GM19193 (cell line): ENCODE data around the gene CRPPA.

Experiments used
- POLR2A ChIP-seq: IDR thresholded peaks from 4 replicates; pipeline ENCODE4 v1.6.1; 2011; ENCODE audit not compliant: insufficient read depth, insufficient read length; ENCODE audit errors: extremely low read depth

Gene CRPPA

DNA sequence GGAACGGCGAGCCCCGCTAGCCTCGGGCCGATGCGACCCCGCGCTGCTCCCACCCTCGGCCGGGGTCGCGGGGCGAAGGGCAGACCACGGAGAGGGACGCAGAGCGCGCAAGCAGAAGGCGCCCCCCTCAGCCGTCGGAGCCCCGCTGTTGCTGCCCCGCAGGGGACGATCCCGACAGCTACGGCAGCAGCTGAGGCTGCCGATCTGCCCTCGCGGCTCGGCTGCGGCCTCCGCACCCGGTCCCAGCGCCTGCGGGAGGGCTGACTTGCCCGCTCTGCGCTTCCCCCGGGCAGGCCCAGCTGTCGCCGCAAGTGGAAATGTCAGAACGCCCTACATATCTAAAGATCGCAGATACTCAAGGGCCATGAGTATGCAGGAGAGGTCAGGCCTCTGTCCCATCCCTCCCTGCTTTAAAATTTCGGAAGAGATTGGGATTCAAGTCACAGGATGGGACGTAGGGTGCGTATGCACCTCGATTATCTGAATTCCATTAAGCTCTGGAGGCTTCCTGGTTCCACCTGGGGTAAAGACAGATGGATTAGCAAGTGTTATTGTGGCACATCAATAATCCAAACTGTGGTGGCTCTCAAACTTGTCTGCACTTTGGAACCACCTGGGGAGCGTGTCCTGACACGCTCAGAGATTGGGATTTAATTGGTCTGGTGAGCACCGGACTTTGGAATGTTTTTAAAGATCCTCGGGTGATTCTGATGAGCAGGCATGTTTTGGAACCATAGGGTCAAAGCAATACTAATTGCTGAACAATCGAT, at the start of gene CRPPA:
TSS of gene CRPPA (minus strand) at position 206 of the 770 bp plus-strand sequence. CDS start 216 bp downstream, outside the sequence.
- no peak for TF ChIP-seq POLR2A

DNA sequence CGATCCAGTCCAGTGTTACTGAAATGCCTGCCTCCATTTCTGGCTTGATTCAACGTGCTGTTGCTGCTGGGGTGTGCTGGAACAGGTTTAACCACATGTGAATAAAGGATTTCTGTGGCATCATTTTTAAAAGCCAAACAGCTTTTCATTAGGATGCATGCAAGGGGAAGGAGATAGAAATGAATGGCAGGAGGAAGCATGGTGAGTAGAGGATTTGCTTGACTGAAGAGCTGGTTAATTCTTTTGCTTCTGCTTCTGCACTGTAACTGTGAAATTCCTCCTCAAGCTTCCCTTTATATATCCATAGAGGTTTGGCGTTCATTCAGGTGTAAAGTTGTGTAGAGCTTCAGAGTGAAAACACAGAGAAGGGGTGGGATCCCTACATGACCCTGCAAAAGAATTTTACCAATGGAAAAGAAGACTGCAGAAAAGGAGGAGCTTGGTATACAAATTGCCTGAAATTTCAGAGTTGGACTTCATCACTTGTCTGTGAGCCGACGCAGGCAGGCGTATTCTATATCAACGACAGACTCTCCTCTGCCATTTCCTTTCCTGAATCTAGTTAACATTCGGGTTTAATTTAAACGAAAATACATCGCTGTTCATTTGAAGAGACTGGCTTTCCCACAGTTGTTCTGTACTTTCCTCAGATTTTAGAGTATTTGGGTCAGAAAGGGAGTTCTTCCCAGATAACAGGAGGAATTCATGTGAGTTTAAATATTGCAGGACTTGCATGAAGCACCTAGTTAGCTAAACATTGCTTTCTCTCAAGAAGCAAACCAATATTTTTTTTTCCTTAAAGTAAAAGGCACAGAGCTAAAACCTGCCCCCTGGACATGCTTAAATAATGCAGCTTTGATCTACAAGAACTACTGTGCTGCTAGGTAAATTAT, 44.4 kb upstream of the CRPPA start, which contains the start of gene SOSTDC1:
TSS of gene SOSTDC1 (minus strand) at position 270 of the 893 bp plus-strand sequence. CDS start at position 200, 70 bp downstream.
- TF ChIP-seq POLR2A: no peak

DNA sequence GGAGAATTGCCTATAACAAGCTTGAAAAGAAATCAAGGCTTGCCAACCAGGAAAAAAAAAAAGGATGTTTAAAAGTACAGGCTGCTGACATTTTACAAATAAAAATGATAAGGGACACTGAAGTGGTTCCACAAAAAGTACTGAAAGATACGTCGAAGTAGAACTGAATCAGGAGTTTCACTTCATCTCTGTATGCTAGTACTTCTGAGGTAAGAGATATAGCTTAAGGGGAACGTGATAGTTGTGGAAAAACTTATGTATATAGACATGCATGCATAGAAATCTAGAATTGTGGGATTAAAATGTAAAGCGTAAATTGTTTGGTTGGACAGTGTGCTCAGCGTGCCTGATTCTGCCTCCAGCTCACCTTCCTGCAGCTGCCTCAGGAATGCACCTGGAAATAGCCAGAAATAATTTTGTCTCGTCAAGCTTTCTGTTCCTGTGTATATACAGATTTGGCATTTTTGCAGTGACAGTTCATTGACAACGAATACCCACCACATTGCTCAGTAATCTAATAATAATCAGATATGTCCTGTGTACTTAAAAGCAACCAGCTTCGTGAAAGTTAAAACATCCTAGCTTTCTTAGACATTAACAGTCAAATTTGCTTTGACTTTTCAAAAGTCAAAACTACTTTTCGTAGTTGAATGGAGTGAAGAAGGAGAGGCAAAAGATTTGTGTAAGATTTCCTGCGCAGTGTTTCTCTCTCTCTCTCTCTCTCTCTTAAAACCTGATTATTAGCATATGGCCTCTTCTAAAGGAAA, 42.8 kb upstream of the CRPPA start:
- no peak for TF ChIP-seq POLR2A

DNA sequence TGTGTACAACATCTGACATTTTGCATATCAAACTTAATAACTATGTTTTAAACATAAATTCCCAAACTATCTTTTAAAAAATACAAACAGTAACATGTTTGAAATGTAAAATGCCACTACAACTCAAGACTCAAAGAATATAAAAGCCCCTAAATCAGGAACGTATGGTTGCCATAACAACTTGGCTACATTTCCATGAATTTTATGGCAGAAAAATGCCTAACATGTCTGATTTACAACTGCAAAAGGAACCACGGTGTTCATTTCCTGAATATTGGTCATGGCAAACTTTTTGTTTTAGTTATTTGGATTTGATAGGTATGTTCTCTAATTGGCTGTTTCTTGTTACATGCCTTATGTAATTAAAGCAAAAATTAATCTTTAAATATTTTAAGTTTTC, 42.2 kb upstream of the CRPPA start:
- TF ChIP-seq POLR2A: no peak

DNA sequence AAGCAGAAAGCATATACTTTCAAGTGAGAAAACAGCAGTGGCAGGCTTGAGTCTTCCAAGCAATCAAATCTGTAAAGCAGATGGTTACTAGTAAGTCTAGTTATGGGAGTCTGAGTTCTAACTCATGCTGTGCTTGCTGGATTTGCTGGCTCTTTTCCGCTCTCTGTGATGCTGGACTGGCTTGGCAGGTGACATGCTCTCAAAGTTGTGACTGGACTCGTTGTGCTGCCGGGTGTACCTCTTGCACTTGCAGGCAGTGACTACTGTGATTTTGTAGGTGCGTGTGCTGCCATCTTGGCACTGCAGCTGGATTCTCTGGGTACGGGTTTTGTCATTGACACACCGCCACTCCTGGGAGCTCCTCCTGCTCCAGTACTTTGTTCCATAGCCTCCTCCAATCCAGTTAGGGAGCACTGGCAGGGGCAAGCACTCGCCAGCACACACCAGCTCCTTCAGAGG, 41.1 kb upstream of the CRPPA start:
- TF ChIP-seq POLR2A: no peak

DNA sequence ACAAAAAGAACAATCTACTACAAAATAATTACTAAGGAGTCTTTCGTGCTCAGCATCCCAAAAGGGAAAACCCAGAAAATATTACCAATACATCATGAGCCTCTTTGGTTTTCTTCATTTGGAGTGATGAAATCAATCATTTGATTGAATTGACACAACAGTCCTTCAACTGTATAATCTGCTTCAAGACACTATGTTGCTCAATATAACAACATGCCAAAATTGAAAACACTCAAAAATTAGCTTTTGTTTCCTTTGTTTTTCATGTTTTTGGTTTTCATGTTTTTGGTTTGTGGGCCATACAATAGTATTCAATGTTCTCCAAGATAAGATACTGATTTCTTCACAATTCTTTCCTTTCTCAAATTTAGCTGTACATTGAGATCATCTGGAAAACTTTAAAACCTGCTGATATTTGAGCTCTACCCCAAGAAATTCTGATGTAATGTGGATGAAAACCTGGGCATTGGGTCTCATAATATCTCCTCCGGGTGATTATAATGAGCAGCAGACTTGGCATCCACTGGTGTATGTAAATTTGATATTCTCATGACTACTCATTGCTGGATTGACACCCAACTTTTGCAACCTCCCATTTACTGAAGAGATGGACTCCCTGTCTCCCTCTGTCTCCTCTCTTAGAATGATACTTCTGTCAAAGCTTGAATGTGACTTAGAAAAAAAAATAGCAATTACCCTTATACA, 39.6 kb upstream of the CRPPA start:
- no peak for TF ChIP-seq POLR2A

DNA sequence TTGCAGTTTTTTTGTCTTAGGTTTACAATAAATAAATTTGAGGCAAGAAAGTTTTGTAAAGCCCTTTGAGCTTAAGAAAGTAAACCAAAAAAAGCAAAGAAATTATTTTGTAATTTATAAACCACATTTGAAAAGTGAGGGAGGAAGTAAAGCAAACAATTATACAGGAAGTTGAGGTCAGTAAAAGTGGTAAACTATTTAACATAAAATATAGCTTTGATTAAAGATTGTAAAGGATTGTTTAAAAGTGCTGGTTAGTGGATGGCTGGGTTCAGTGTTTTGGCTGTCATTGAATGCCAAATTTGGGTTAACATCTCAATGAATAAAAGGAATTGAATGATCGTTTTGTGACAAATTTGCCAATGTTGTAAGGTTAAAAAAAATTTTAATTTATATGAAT, 34.3 kb upstream of the CRPPA start:
- TF ChIP-seq POLR2A: no peak

DNA sequence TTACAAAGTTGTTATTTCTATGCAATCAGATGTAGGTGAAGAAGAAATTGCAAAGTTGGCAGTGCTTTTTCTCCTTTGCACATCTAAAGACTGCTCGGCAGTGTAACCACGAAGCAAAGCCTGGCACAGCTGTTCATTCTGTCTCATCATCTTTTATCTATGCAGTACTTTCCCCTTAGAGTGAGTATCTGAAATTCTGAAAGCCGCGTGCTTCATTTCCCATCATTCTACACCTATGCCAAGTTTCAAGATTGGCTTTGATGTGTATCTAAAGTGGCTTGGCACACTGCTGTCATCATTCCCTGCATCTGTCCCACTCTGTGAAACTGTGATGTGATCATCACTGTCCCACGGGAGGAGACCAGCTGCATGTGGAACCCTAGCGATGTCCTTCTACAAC, 29.0 kb upstream of the CRPPA start:
- TF ChIP-seq POLR2A: no peak

DNA sequence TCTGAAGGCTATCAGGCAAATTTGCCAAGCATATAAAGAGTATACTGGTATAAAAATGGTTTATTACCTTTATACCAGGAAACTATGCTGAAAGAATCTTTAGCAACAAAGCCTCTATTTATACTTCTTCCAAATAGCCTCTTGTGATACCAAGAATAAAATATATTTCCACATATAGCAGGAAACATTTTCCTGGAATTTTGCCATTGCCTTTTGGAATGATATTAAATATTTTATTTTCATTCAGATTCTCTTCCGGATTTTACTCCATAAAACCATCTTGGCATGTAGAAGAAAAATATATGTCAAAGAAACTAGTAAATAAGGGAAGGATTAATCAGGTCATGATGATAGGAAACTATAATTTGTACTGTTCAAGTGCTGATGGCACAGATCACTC, 26.5 kb upstream of the CRPPA start:
- no peak for TF ChIP-seq POLR2A

DNA sequence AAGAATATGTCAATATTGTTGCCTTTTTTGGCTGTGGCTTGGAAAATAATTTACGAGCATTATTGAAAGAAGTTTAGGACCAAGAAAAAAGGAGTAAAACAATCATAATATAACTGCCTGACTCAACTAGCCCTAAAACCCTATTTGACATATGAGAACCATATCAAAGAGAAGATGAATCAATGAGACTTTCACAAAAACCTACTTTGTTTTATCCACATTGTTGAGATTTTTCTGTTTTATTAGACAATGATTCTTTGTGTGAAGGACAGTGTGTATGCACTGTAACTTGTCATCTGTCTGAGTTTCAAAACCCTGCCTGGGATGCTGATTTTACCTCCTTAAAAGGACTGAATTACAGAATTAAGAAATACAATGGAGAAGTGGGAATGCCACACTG, 25.2 kb upstream of the CRPPA start:
- no peak for TF ChIP-seq POLR2A

DNA sequence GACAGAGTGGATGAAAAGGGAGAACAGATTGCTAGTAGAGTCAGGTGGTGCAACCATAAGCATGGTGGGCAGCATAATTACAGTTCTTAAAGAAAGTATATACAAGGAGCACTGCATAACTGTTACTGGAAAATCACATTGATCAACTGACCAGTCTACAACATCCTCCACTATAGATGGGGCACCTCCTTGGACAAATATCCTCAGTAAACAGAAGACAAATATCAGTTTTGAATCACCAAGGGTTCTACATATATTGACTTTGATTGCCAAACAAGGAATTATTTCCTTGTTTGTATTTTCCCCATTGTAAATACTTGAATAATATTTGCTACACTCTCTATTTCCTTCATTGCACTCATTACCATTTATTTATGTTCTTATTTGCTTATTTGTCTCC, 17.6 kb upstream of the CRPPA start:
- no peak for TF ChIP-seq POLR2A

DNA sequence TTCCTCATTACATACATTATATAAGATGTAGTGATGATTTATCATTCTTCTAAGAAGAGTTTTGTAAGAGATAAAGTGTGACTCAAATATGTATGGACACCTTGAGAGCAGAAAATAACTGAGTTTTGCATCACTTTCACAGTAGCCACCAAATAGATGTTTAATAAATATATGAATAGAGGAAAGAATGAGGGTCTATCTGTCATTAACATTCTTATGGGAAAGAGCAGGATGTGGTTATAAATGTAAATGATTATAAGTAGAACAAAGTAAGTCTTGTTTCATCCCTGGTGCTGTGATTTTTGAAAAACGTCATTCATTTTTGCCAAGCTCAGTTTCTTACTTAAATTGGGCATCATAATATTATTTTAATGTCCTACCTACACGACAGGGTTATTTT, 15.0 kb upstream of the CRPPA start:
- no peak for TF ChIP-seq POLR2A

DNA sequence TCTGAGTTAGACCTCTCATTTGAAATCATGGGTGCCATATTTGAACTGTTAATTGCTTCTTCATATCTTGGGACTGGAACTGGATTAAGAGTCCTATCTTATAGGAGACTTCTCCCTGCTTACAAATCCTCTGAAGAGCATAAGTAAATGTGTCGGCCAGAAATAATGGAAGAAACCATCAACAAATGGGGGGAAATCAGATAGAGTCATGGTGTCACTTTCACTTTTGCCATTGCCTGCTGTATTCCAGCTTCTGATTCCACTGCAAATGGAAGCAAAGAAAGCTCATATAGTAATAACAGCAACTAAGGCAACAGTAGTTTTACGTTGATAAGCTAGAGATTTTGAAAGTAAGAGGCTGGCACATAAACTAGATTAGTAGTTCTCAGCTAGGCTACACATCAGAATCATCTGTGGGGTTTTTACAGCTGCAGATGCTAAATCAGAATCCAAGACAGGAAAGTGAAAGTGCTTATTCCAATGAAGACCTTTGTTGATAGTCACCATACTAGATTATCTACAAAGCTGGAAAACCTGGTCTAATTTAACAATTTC, 12.3 kb upstream of the CRPPA start:
- TF ChIP-seq POLR2A: no peak

DNA sequence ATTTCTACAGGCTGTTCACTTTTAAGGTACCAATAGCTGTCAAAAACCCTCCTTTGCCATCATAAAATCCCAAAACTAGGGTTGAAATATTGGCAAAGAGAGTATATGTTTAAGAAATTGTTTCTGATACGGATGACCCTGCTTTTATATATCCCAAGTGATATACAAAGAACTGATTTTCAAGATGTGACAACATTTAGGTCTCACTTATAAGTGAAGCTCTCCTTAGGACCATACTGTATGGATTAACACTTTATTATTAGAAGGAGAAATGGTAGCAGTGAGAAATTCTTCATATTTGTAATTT, 11.0 kb upstream of the CRPPA start:
- no peak for TF ChIP-seq POLR2A

DNA sequence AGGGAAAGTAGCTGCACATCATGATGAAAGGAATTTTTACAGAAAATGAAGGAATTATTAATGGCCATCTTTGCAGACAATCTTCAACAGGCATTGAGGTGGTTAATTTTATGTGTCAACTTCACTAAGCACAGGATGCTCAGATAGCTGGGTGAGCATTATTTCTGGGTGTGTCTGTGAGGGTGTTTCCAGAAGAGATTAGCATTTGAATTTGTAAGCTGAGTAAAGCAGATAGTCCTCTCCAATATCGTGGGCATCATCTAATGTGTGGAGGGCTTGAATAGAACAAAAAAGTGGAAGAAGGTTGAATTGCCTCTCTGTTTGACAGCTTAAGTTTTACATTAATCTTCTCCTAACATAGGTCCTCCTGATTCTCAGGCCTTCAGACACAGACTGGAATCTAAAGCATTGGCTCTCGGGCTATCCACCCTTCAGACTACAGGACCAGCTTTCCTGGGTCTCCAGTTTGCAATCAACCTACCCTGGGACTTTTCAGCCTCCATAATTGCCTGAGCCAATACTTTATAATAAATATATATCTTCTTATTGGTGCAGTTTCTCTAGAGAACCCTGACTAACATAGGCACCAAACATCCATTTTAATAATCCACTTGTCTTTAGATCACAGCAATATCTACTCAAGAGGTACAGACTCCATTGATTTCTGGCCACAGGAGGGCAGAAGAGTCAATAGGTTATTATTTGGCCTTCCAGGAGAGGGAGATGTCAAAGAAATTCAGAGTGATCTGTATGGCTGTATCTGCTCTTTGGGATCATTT, 10.5 kb upstream of the CRPPA start:
- no peak for TF ChIP-seq POLR2A
